ENCODE measurements around the gene TMCC2. TPM values are rescaled to one million over a fixed set of nuclear protein-coding genes. Genes with fewer than 3 reads are reported as not detected.
"Not testable (repeated sequence)": the region's sequence is repeated elsewhere in the genome, so short reads cannot be mapped to it uniquely, and the experiment has no call there.

Gene TMCC2
- total and polyA plus RNA-seq, 2 donors from 2014 or later, result 1.3 to 3.5 TPM

- DNase-seq, result no peak
Observed at GRCh38 chr1:205232127-205232820, 4.5 kb downstream of the TMCC2 start.

GRCh38 chr1:205232945-205233397 is 5.2 kb downstream of the TMCC2 start:
- no peak for TF ChIP-seq CTCF (IDR thresholded peaks at IDR 0.05; ENCODE audit: borderline replicate concordance, extremely low read depth, insufficient read depth)
- H3K27ac ChIP-seq (ENCODE audit: low read depth in 2 of 2, low read length in 2 of 2), result no peak overlapping the region
- no peak overlapping the region for H3K9ac ChIP-seq (ENCODE audit: low read length in 3 of 3)
- H3K27me3 ChIP-seq (ENCODE audit: control insufficient read depth, insufficient read depth, low read length), result no peaks in the 10 kb centered on the region
- no peaks in the 10 kb centered on the region for H3K36me3 ChIP-seq (ENCODE audit: control insufficient read depth in 2 of 3, insufficient read depth in 3 of 3, low read length in 3 of 3)
- no peak for FAIRE-seq
- no peaks in the 10 kb centered on the region for H3K9me3 ChIP-seq (ENCODE audit: control insufficient read depth in 2 of 3, insufficient read depth in 1 of 3, low read length in 3 of 3)
- intact Hi-C loops (cut with DNase I), result no loop called here
- no peak overlapping the region for H3K4me3 ChIP-seq (ENCODE audit: low read length in 3 of 3)
- no peak for DNase-seq
- peaks cover 0 to 8% (median 5%) of the 10 kb centered on the region in 3 donors for H3K4me1 ChIP-seq (ENCODE audit: control insufficient read depth in 2 of 3, insufficient read depth in 2 of 3, low read depth in 1 of 3, low read length in 3 of 3)

More at GRCh38 chr1:205232127-205232820, 4.5 kb downstream of the TMCC2 start:
- no peak overlapping the region for H3K4me3 ChIP-seq (ENCODE audit: low read length in 3 of 3)
- H3K27ac ChIP-seq (ENCODE audit: low read depth in 2 of 2, low read length in 2 of 2), result no peak overlapping the region
- peaks cover 0 to 10% (median 6%) of the 10 kb centered on the region in 3 donors for H3K4me1 ChIP-seq (ENCODE audit: control insufficient read depth in 2 of 3, insufficient read depth in 2 of 3, low read depth in 1 of 3, low read length in 3 of 3)
- no peaks in the 10 kb centered on the region for H3K9me3 ChIP-seq (ENCODE audit: control insufficient read depth in 2 of 3, insufficient read depth in 1 of 3, low read length in 3 of 3)
- intact Hi-C loops (cut with DNase I), result no loop called here
- H3K36me3 ChIP-seq (ENCODE audit: control insufficient read depth in 2 of 3, insufficient read depth in 3 of 3, low read length in 3 of 3), result no peaks in the 10 kb centered on the region
- FAIRE-seq, result no peak
- H3K9ac ChIP-seq (ENCODE audit: low read length in 3 of 3), result no peak overlapping the region
- no peak for TF ChIP-seq CTCF (IDR thresholded peaks at IDR 0.05; ENCODE audit: borderline replicate concordance, extremely low read depth, insufficient read depth)
- H3K27me3 ChIP-seq (ENCODE audit: control insufficient read depth, insufficient read depth, low read length), result no peaks in the 10 kb centered on the region

DNA sequence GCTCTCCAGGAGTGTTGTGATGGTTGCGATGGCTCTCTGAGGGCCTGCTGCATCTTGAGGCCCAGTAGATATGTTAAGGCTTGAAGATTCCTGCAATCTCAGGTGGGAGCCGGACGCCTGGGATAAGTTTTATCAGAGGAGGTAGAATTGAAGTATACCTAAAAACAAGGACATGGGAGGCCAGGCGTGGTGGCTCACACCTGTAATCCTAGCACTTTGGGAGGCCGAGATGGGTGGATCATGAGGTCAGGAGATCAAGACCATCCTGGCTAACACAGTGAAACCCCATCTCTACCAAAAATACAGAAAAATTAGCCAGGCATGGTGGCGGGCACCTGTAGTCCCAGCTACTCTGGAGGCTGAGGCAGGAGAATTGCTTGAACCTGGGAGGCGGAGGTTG is 6.2 kb downstream of the TMCC2 start:
- DNase-seq; H3K9ac ChIP-seq (ENCODE audit: low read length in 3 of 3); H3K27ac ChIP-seq (ENCODE audit: low read depth in 2 of 2, low read length in 2 of 2); H3K4me1 ChIP-seq (ENCODE audit: control insufficient read depth in 2 of 3, insufficient read depth in 2 of 3, low read depth in 1 of 3, low read length in 3 of 3); H3K4me3 ChIP-seq (ENCODE audit: low read length in 3 of 3); intact Hi-C loops (cut with DNase I); FAIRE-seq; H3K36me3 ChIP-seq (ENCODE audit: control insufficient read depth in 2 of 3, insufficient read depth in 3 of 3, low read length in 3 of 3); H3K9me3 ChIP-seq (ENCODE audit: control insufficient read depth in 2 of 3, insufficient read depth in 1 of 3, low read length in 3 of 3); H3K27me3 ChIP-seq (ENCODE audit: control insufficient read depth, insufficient read depth, low read length): not testable (repeated sequence)

DNA sequence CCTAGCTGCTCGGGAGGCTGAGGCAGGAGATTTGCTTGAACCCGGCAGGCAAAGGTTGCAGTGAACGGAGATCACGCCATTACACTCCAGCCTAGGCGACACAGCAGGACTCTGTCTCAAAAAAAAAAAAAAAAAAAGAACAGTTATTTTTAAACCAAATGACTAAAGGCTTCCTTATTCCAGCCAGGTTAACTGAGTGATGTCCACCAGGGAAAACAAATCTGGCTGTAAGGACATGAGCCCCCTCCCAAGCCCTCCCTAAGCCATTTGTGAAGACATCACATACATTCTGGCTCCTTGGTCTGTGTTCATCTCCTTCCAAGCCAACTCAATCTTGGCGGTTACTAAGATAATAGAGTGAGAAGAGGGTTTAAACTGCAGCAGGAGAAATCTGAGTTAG is 8.2 kb downstream of the TMCC2 start:
- Histone ChIP-seq H3K36me3 (ENCODE audit: control insufficient read depth in 2 of 3, insufficient read depth in 3 of 3, low read length in 3 of 3) (no peaks in the 10 kb centered on the region), H3K9me3 (ENCODE audit: control insufficient read depth in 2 of 3, insufficient read depth in 1 of 3, low read length in 3 of 3) (no peaks in the 10 kb centered on the region), H3K4me3 (ENCODE audit: low read length in 3 of 3) (no peak overlapping the region), H3K27ac (ENCODE audit: low read depth in 2 of 2, low read length in 2 of 2) (no peak overlapping the region), H3K4me1 (ENCODE audit: control insufficient read depth in 2 of 3, insufficient read depth in 2 of 3, low read depth in 1 of 3, low read length in 3 of 3) (no peaks in the 10 kb centered on the region), H3K9ac (ENCODE audit: low read length in 3 of 3) (no peak overlapping the region), H3K27me3 (ENCODE audit: control insufficient read depth, insufficient read depth, low read length) (no peaks in the 10 kb centered on the region)
- DNase-seq, result no peak
- no peak for TF ChIP-seq CTCF (IDR thresholded peaks at IDR 0.05; ENCODE audit: borderline replicate concordance, extremely low read depth, insufficient read depth)
- no peak for FAIRE-seq
- intact Hi-C loops (cut with DNase I), result no loop called here
